Measurements from ENCODE around the gene ZNF467.

Gene ZNF467

DNA sequence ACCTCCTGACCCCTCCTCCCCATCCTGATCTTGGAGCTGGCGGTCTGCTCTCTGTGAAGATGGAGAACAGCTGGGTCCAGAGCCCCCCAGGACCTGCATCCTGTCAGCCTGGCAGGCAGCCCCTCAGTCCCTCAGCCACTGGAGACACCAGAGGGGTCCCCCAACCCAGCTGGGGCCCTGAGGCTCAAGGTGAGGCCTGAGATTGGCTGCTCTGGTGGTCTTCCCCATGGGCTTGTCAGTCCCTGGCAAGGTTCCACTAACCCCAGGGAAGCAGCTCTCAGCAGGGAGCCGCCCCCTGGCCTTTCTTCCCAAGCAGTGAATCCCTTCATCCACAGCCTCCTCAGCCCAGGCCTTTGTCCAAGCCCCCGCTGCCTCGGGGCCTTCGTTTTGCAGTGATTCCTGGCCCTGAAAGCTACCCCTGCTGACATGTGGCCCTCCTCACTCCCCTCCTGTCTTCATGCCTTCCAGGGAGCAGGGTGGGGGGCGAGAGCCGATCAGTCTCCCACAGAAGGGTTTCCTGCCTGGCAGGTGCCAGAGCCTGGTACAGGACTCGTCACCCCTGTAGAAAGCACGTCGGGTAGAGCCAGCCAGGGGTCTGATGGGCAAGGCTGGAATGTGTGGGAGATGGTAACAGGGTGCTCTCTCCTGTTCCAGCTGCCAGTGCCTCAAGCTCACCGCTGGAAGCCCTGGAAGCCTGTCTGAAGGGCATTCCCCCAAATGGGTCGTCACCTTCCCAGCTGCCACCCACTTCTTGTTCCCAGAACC, 48.5 kb downstream of the ZNF467 start:
- Mint-ChIP-seq H3K36me3 (peaks cover 57% of the 10 kb centered on the region), H3K27ac (peak overlapping the region; percentile 46), H3K4me3 (no peak overlapping the region), H3K4me1 (peaks cover 9% of the 10 kb centered on the region), H3K27me3 (no peaks in the 10 kb centered on the region), H3K9me3 (no peaks in the 10 kb centered on the region)
- ATAC-seq, result no peak

DNA sequence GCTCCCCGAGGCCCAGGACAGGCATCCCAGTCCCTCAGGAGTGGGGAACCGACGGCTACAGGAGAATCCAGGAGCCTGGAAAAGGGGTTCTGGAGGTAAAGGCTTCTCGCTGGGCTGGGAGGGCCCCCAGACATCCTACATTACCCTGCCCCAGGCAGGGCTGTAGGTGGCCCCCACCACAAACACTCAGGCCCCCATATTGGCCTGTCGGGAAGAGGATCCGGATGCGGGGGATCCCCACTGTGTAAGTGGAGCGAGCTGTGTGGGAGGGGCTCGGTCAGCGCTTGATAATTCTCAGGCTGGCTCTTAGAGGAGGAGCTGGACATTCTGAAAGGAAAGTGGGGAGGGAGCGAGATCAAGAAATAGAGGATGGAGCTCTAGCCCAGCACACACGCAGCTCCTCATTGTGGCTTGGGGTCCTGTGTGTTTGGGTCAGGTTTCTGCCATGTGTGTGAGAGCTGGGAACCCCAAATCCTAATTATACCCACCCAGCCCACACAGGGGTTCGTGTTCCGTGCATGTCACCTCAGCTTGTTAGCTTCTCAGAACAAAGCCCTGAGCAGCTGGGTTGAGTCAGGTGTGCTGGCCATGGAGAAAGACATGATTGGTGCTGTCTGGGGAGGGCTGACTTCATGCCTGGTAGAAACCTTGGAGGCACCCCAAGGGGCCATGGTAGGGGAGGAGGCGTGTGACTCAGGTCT, 49.4 kb downstream of the ZNF467 start:
- Mint-ChIP-seq H3K4me1 (peaks cover 17% of the 10 kb centered on the region), H3K9me3 (no peaks in the 10 kb centered on the region), H3K27me3 (no peaks in the 10 kb centered on the region), H3K27ac (no peak overlapping the region), H3K4me3 (no peak overlapping the region), H3K36me3 (peaks cover 52% of the 10 kb centered on the region)
- ATAC-seq, result no peak

DNA sequence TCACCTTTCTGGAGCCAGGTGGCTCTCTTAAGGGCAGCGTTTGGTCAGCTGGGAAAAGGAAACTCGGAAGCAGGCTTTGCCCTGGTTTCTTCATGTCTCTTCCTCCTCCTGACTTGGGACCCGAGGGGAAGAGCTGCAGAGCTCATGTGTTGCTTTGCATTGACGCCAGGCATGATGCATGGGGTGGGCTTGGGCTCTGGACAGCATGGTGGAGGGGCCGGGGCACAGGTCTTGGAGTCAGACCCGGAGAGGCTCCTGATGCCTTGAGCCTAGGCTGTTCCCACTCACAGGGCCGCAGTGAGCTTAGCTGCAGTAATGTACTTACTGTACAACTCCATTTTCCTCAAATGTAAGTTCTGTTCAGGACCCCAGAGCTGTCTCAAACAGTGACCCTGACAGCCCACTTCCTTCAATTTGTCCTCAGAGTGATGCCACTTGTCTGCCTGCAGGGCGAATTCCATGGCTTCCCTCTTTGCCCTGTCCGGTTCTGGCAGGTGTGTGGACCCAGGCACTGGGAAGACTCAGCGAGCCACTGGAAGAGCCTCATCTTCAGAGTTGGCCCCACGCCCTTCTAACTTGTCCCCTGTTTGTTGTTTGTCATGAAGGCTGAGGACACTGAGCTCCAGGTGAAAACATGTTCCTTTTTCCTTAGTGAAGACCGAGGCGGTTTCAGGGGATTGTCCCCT, 50.2 kb downstream of the ZNF467 start:
- Mint-ChIP-seq H3K4me3 (no peak overlapping the region), H3K9me3 (no peaks in the 10 kb centered on the region), H3K27me3 (no peaks in the 10 kb centered on the region), H3K4me1 (peaks cover 17% of the 10 kb centered on the region), H3K36me3 (peaks cover 52% of the 10 kb centered on the region), H3K27ac (no peak overlapping the region)
- ATAC-seq, result no peak

DNA sequence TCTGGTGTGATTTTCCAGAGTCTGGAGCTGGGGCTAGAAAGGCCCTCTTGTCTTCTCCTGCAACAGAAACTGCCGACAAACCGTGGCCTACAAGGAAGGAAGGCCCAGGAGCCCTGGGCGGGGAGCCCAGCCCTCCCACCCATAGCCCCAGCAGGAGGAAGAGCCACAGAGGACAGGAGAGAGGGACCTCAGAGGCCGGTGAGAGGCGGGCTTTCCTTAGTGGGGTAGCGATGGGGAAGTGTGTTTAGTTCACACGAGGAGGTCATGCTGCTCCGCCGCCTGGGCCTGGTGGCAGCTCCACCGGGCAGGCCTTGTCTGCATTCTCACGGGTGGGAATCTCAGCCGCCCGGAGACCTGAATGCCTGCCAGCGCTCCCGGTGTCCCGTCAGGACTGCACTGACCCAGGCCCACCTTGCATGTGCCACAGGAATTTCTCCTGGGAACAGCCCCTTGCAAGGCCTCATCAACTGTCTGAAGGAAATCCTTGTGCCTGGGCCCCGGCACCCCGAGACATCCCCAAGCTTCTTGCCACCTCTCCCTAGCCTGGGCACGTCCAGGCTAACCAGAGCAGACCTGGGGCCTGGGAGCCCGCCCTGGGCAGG, 50.9 kb downstream of the ZNF467 start:
- Mint-ChIP-seq H3K27ac (no peak overlapping the region), H3K4me1 (peaks cover 19% of the 10 kb centered on the region), H3K4me3 (no peak overlapping the region), H3K36me3 (peaks cover 49% of the 10 kb centered on the region), H3K27me3 (no peaks in the 10 kb centered on the region), H3K9me3 (no peaks in the 10 kb centered on the region)
- no peak for ATAC-seq

DNA sequence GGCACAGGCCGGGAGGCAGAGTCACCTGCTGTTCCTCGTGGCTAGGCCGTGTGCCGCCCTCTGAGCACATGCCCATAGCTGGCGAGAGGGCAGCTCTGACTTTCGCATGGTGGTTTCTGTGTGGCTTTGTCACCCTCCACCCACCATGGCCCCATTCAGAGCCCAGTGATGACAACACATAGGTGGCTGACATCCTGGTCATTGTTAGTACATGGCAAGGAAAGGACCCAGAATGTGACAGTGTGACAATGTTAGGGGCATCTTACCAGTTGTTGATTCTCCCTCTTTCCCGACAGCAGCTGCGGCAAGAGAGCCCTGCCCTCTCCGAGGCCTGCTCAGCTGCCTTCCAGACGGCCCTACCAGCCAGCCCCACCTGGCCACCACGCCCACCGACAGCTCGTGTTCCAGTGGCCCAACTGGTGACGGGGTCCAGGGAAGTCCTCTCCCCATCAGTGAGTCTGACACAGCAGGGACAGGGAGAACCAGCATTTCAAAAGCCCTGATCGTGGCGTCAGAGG, 52.2 kb downstream of the ZNF467 start:
- Mint-ChIP-seq H3K27ac (peak overlapping the region; percentile 25), H3K4me1 (peaks cover 32% of the 10 kb centered on the region), H3K36me3 (peaks cover 40% of the 10 kb centered on the region), H3K27me3 (no peaks in the 10 kb centered on the region), H3K9me3 (no peaks in the 10 kb centered on the region), H3K4me3 (no peak overlapping the region)
- ATAC-seq, result no peak

DNA sequence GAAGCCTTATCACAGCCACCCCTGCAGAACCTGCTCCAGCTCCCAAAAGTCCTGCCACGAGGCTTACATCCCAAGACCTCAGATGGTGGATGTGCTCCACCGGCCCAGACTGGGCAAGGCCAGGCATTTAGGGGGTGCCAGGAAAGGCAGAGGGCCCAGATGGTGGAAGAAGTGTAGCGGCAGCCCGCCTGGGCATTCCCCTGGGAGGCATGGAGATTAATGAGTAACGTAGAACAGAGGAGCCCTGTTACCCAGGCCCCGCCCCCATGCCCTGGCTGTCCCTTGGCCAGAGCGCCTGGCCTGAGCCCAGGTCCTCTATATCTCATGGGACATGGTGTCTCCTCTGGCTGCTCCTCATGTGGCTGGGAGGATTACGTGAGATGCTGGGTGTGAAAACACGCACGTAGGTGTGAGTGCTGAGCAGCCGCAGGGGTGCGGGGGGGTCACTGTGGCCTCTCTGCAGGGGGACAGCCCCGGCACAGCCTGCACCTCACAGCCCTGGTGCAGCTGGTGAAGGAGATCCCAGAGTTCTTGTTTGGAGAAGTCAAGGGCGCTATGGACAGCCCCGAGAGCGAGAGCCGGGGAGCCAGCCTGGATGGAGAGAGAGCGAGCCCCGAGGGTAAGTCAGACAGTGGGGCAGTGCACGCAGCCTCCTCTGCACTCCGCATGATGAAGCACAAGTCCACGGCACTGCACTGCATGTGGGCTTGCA, 52.9 kb downstream of the ZNF467 start:
- Mint-ChIP-seq H3K9me3 (no peaks in the 10 kb centered on the region), H3K27ac (peak overlapping the region; percentile 25), H3K36me3 (peaks cover 37% of the 10 kb centered on the region), H3K27me3 (no peaks in the 10 kb centered on the region), H3K4me1 (peaks cover 38% of the 10 kb centered on the region), H3K4me3 (no peak overlapping the region)
- no peak for ATAC-seq

DNA sequence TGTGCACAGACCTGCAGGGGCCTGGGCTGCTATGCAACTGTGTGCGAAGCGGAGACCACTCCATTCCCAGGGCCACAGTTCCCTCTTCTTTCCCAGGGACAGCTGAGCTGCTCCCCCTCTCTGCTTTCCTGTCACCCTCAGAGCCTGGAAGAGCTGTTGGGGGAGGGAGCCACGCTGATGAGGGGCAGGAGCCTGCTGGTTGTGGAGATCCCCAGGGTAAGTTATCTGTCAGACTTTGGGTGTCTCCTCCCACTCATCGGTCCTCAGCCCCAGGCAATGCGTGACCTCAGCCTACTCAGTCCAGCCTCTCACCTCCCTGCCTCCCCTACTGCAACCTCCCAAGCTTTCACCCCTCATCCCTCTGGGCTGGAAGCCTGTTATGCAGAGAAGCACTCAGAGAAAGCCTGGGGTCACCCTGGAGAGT, 53.5 kb downstream of the ZNF467 start:
- Mint-ChIP-seq H3K4me1 (peaks cover 44% of the 10 kb centered on the region), H3K4me3 (no peak overlapping the region), H3K27ac (peak overlapping the region; percentile 25), H3K36me3 (peaks cover 31% of the 10 kb centered on the region), H3K9me3 (no peaks in the 10 kb centered on the region), H3K27me3 (no peaks in the 10 kb centered on the region)
- peak; percentile 47 for ATAC-seq

DNA sequence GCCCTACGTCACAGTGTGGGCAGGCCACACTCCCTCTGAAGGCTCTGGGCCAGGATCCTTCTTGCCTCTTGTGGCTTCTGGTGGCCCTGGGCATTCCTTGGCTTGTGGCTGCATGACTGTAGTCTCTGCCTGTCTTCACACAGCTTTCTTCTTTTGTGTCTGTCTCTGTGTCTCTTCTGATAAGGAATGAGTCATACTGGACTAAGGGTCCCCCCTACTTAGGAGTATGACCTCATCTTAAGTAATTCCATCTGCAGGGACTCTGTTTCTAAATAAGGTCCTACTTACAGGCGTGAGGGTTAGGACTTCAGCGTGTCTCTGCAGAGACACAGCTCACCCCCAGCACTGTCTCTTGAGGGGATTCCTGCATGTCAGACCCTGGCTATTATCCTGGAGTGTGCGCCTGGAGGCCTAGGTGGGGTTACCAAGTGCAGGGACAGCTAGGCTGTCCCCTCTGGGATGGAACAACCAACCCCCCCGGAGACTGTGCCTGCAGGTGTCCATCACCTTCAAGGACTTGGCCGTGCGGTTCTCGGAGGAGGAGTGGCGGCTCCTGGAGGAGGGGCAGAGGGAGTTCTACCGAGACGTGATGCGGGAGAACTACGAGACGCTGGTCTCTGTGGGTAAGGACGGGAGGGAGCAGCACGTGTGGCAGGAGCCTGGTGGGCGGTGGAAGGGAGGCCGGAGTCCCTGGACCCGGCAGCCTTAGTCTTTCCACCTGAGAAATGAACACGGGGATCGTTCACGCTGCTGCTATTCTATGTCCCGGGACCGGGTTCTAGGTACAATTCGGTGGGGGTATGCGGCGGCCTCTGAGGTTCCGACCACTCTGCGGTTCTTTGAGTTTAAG, 54.1 kb downstream of the ZNF467 start:
- ATAC-seq, result no peak
- H3K27ac Mint-ChIP-seq, result no peak overlapping the region
- H3K9me3 Mint-ChIP-seq, result no peaks in the 10 kb centered on the region
- H3K4me3 Mint-ChIP-seq, result no peak overlapping the region
- H3K27me3 Mint-ChIP-seq, result no peaks in the 10 kb centered on the region
- peaks cover 29% of the 10 kb centered on the region for H3K36me3 Mint-ChIP-seq
- peaks cover 46% of the 10 kb centered on the region for H3K4me1 Mint-ChIP-seq

DNA sequence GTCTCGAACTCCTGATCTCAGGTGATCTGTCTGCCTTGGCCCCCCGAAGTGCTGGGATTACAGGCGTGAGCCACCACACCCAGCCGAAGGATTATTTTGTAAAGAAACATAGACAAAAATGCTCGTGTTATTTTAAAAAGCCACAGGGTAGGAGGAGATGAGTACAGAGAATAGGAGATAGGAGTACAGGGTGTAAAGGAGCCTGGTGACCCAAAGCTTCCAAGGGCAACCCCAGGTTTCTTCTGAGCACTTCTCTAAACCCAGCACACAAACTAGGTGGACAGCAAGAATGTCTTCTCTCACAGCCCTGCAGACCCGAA, 54.7 kb downstream of the ZNF467 start:
- ATAC-seq, result no peak
- Mint-ChIP-seq H3K36me3 (peaks cover 24% of the 10 kb centered on the region), H3K4me3 (no peak overlapping the region), H3K9me3 (no peaks in the 10 kb centered on the region), H3K4me1 (peaks cover 51% of the 10 kb centered on the region), H3K27ac (no peak overlapping the region), H3K27me3 (no peaks in the 10 kb centered on the region)

DNA sequence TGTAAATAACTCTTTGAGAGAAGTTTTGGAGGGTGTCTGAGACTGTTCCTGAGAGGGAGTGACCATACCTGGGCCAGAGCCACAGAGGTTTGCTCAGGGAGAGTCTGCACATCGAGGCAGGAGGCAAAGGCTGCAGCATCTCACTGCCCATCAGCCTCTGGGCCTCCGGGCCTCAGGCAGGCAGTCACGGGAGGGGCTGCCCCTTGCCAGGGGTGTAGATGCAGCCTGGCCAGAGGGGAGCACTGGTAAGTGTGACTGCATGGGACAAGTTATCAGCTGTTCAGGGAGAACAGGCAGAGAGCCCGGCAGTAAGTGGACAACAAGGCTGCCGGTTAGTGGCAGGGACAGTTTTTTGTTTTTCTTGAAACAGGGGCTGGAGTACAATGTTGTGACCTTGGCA, 55.9 kb downstream of the ZNF467 start:
- no peak overlapping the region for H3K4me3 Mint-ChIP-seq
- ATAC-seq, result no peak
- no peak overlapping the region for H3K27ac Mint-ChIP-seq
- H3K4me1 Mint-ChIP-seq, result peaks cover 56% of the 10 kb centered on the region
- H3K27me3 Mint-ChIP-seq, result no peaks in the 10 kb centered on the region
- no peaks in the 10 kb centered on the region for H3K9me3 Mint-ChIP-seq
- H3K36me3 Mint-ChIP-seq, result peaks cover 20% of the 10 kb centered on the region

DNA sequence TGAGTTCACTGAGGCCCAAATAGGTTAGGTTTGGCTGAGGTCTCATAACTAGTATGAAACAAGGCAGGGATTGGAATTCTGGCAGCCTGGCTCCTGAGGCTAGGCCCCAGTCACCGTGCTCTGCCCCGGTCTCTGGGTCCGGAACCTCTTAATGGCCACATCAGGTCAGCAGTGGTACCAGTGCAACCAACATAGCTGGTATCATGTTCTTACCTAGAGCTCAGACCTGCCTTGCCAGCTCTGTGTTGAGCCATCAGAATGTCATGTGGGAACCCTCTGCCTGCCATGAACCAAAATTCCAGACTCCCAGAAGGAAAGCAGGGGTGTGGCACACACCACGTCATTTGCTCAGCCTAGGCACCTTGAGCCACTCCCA, 56.5 kb downstream of the ZNF467 start:
- ATAC-seq, result no peak
- H3K9me3 Mint-ChIP-seq, result no peaks in the 10 kb centered on the region
- peaks cover 56% of the 10 kb centered on the region for H3K4me1 Mint-ChIP-seq
- no peak overlapping the region for H3K4me3 Mint-ChIP-seq
- H3K27ac Mint-ChIP-seq, result no peak overlapping the region
- H3K27me3 Mint-ChIP-seq, result no peaks in the 10 kb centered on the region
- peaks cover 20% of the 10 kb centered on the region for H3K36me3 Mint-ChIP-seq

DNA sequence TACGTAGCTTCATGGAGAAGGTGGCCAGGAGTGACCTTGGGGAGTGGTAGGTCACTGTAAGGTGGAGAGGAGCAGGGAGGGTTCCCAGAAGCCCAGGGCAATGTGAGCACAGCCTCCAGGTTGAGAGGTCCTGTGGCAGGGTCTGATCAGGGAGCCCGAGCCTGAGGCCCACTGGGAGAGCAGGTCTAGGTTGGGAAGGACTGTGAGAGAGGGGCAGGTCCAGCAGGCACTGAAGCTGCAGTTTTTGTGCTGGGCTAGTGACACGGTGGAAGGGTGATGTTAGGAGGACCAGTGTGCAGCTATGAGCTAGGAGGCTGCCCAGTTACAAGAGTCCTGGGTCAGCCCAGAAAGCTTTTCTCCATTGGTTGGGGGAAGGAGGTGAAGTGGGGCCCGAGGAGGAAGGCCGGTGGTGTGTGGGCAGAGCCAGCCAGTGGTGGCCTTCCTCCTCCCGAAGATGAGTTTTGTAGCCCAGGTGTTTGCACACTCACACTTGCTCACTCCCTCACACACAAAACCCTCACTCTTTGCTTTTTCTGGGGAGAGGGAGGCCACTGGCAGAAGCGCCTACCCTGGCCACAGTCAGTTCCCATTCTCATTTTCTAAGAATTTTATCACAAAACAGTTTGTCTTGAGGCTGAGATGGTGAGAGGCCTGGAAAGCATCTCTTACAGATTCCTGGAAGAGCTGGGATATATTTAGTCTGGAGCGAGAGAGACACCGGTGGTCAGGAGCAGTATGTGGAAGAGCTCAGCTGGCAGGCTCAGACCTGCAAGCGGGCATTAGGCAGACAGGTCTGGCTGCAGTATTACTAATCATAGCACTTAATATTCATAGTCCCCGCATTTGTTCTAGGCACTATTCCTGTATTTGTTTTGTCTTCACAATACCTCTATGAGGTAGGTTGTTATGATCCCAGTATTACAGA, 57.1 kb downstream of the ZNF467 start:
- Mint-ChIP-seq H3K36me3 (peaks cover 17% of the 10 kb centered on the region), H3K4me1 (peaks cover 56% of the 10 kb centered on the region), H3K27me3 (no peaks in the 10 kb centered on the region), H3K9me3 (peaks cover 5% of the 10 kb centered on the region), H3K27ac (peak overlapping the region; percentile 73), H3K4me3 (no peak overlapping the region)
- no peak for ATAC-seq

DNA sequence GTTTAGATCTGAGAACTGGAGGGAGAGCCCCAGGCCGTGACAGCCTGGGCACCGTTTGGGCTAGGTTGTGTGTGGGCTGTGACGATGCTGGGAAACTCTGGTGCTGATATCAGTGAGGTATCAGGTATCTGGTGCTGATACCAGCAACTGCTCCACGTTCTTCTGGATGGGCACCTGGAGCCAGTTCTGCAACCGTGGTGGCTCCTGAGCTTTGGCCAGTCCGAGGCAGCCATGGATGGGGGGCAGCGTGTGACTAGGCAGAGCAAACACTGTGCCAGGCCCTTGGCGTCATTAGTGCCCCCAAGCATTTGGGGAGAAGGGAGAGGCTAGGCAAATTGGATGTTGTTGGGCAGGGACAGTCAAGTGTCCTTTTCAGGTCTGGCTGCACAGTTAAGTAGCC, 57.9 kb downstream of the ZNF467 start:
- H3K27me3 Mint-ChIP-seq, result no peaks in the 10 kb centered on the region
- peak overlapping the region; percentile 83 for H3K4me3 Mint-ChIP-seq
- peaks cover 9% of the 10 kb centered on the region for H3K9me3 Mint-ChIP-seq
- peak overlapping the region; percentile 73 for H3K27ac Mint-ChIP-seq
- no peak for ATAC-seq
- peaks cover 53% of the 10 kb centered on the region for H3K4me1 Mint-ChIP-seq
- H3K36me3 Mint-ChIP-seq, result peaks cover 14% of the 10 kb centered on the region

All from stimulated activated memory B cell treated with anti-CD40 and anti-IgM and Interleukin-4, amounts not matched to agents 10 μg/mL and 1 μg/mL and 100 μg/mL, for 72 hours (primary cell).